GM23338 (cell line): ENCODE measurements around the gene RPN1. TPM values are rescaled to one million over a fixed set of nuclear protein-coding genes. Genes with fewer than 3 reads are reported as not detected.
"Not testable (repeated sequence)": the region's sequence is repeated elsewhere in the genome, so short reads cannot be mapped to it uniquely, and the experiment has no call there.

Experiments used
- ATAC-seq: fragments of 200-7000 bp; cut with Tn5 transposase; 3 replicates; pipeline ENCODE4 v1.9.1; 2020
- DNase-seq: peaks from one replicate; pipeline ENCODE4 v3.0.0-alpha.2; 2015; ENCODE audit warnings: low spot score
- H2AFZ ChIP-seq: fragments of 200-600 bp; sonication (generic); 2 replicates; pipeline ENCODE4 v1.8.0; 2016; ENCODE audit warnings: antibody characterized with exemption, mild to moderate bottlenecking, moderate library complexity
- H3F3A ChIP-seq: fragments of 200-600 bp; sonication (generic); replicated peaks from 2 replicates; pipeline ENCODE4 v1.8.0; 2017; ENCODE audit warnings: antibody characterized with exemption, mixed run types, low read depth
- H3K27ac ChIP-seq: fragments of 200-600 bp; sonication (generic); 2 replicates; pipeline ENCODE4 v1.6.1; 2016; ENCODE audit warnings: low read depth
- H3K27me3 ChIP-seq: fragments of 200-600 bp; sonication (generic); 2 replicates; pipeline ENCODE4 v1.8.0; 2016; ENCODE audit warnings: mild to moderate bottlenecking, mixed run types, moderate library complexity; ENCODE audit not compliant: insufficient read depth
- H3K36me3 ChIP-seq: fragments of 200-600 bp; sonication (generic); 2 replicates; pipeline ENCODE4 v1.8.0; 2016; ENCODE audit warnings: mild to moderate bottlenecking; ENCODE audit not compliant: insufficient read depth
- H3K4me1 ChIP-seq: fragments of 200-600 bp; sonication (generic); 2 replicates; pipeline ENCODE4 v1.8.0; 2016; ENCODE audit warnings: mild to moderate bottlenecking, moderate library complexity; ENCODE audit not compliant: insufficient read depth
- H3K4me2 ChIP-seq: fragments of 200-600 bp; sonication (generic); 2 replicates; pipeline ENCODE4 v1.7.1; 2017; ENCODE audit warnings: mixed run types
- H3K4me3 ChIP-seq: fragments of 200-600 bp; sonication (generic); 2 replicates; pipeline ENCODE4 v1.6.1; 2016; ENCODE audit warnings: mixed run types
- H3K79me2 ChIP-seq: fragments of 200-600 bp; sonication (generic); replicated peaks from 2 replicates; pipeline ENCODE4 v1.8.0; 2017; ENCODE audit warnings: mild to moderate bottlenecking; ENCODE audit not compliant: insufficient read depth
- H3K9me2 ChIP-seq: fragments of 200-600 bp; sonication (generic); 2 replicates; pipeline ENCODE4 v1.8.0; 2017; ENCODE audit not compliant: insufficient read depth
- H4K20me1 ChIP-seq: fragments of 200-600 bp; sonication (generic); replicated peaks from 2 replicates; pipeline ENCODE4 v1.8.0; 2017; ENCODE audit warnings: mild to moderate bottlenecking; ENCODE audit not compliant: insufficient read depth
- H3K27ac Mint-ChIP-seq: 2 replicates; pipeline ENCODE4 v1.8.0; 2020; ENCODE audit warnings: inconsistent platforms, mild to moderate bottlenecking, moderate library complexity, mixed read lengths
- H3K27me3 Mint-ChIP-seq: 3 replicates; pipeline ENCODE4 v1.8.0; 2022; ENCODE audit warnings: low read depth, mild to moderate bottlenecking, moderate library complexity, mixed read lengths, inconsistent platforms; ENCODE audit not compliant: insufficient read depth, poor library complexity
- H3K36me3 Mint-ChIP-seq: 3 replicates; pipeline ENCODE4 v1.8.0; 2021; ENCODE audit warnings: low read depth, mild to moderate bottlenecking, inconsistent platforms, moderate library complexity, mixed read lengths
- H3K4me1 Mint-ChIP-seq: 3 replicates; pipeline ENCODE4 v1.8.0; 2020; ENCODE audit warnings: mild to moderate bottlenecking, inconsistent platforms, mixed read lengths
- H3K4me3 Mint-ChIP-seq: 3 replicates; pipeline ENCODE4 v1.8.0; 2021; ENCODE audit warnings: moderate library complexity, mild to moderate bottlenecking, inconsistent platforms, mixed read lengths
- H3K9me3 Mint-ChIP-seq: 3 replicates; pipeline ENCODE4 v1.8.0; 2020; ENCODE audit warnings: moderate library complexity, mild to moderate bottlenecking, inconsistent platforms, mixed read lengths
- EZH2 ChIP-seq: fragments of 200-600 bp; sonication (generic); IDR thresholded peaks from one replicate; pipeline ENCODE4 v1.8.0; 2017; ENCODE audit warnings: antibody characterized with exemption, mild to moderate bottlenecking, low read depth; ENCODE audit not compliant: unreplicated experiment
- JUNB ChIP-seq: IDR thresholded peaks from one replicate; pipeline ENCODE4 v1.6.1; 2016; ENCODE audit warnings: antibody characterized with exemption; ENCODE audit not compliant: unreplicated experiment
- NANOG ChIP-seq: IDR thresholded peaks from 2 replicates; pipeline ENCODE4 v1.6.1; 2016; ENCODE audit warnings: antibody characterized with exemption, borderline replicate concordance
- POLR2AphosphoS5 ChIP-seq: IDR thresholded peaks from 2 replicates; pipeline ENCODE4 v1.6.1; 2016; ENCODE audit warnings: antibody characterized with exemption, low read depth
- STAT1 ChIP-seq: IDR thresholded peaks from one replicate; pipeline ENCODE4 v1.6.1; 2016; ENCODE audit warnings: antibody characterized with exemption; ENCODE audit not compliant: unreplicated experiment
- polyA plus RNA-seq: library from polyadenylated mRNA; unstranded; fragments of >200 nt; fragmentation: Nextera tagmentation; extraction: Ambion mirVana; gene quantifications from 2 replicates; pipeline ENCODE4 v1.2.1, GENCODE V29; 2016
- total RNA-seq: library from RNA; depleted of rRNA; stranded (reverse); fragments of >200 nt; shearing (Covaris generic); gene quantifications from 2 replicates; pipeline ENCODE4 v1.2.3, GENCODE V29; 2014
- TF ChIP-seq, protein P1 (sequence below), 2 experiments: fragments of 200-600 bp in 1 of 2; sonication (generic) in 1 of 2; conservative IDR thresholded peaks; 2 replicates each; pipeline versions ENCODE4 v1.5.1 to v1.6.1; 2016 to 2017; ENCODE audit warnings: antibody characterized with exemption in 2 of 2, low read depth in 2 of 2, mild to moderate bottlenecking in 2 of 2, moderate library complexity in 1 of 2

Gene RPN1
- total and polyA plus RNA-seq, 2 experiments from 2014 or later: 111 to 231 TPM

DNA sequence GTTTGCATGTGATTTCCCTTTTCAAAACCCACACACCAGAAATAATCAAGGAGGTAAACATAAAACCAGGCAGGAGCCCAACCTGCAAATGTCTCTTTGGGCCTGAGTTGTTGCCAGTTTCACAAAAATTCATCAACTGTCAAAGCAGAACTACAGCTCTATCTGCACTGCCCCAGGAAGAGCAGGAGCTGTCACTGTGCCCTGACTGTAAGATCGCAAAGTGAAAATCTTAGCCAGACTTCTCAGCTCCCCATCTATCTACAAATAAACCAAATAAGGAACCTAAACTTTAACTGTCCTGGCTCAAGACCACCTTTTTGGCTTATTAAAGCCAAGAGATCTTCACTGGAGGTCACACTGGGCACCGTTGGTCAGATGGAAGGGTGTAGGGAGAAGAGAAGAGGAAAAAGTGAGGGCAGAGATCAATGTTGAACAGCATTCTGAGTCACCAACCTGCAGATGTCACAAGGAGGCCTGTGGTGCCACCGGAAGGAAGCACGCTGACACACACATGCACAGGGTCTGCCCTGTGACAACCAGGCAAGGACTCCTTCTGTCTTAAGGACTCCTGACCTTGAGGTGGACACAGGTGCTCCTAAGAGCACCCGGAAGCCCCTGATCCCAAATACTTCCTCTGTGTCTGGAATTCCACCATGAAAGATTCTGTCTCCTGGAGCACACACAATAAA is 58.7 kb downstream of the RPN1 start:
- Histone ChIP-seq H3K27me3 (no peaks in the 10 kb centered on the region), H3K4me1 (peaks cover 11% of the 10 kb centered on the region), H3F3A (no peaks in the 10 kb centered on the region), H3K4me2 (no peak overlapping the region), H2AFZ (no peak overlapping the region), H3K79me2 (no peaks in the 10 kb centered on the region), H4K20me1 (no peaks in the 10 kb centered on the region), H3K27ac (no peak overlapping the region), H3K4me3 (no peak overlapping the region), H3K9me2 (no peaks in the 10 kb centered on the region), H3K36me3 (no peaks in the 10 kb centered on the region)
- peaks cover 12% of the 10 kb centered on the region for H3K9me3 Mint-ChIP-seq
- peaks cover 20% of the 10 kb centered on the region for H3K4me1 Mint-ChIP-seq
- H3K27ac Mint-ChIP-seq: no peak overlapping the region
- H3K36me3 Mint-ChIP-seq: peaks cover 11% of the 10 kb centered on the region
- ATAC-seq (no peak), DNase-seq (no peak)
- no peak overlapping the region for H3K4me3 Mint-ChIP-seq
- TF ChIP-seq JUNB: no peak
- TF ChIP-seq EZH2: no peak
- TF ChIP-seq POLR2AphosphoS5: no peak
- no peak for TF ChIP-seq NANOG
- H3K27me3 Mint-ChIP-seq: peaks cover 16% of the 10 kb centered on the region

GRCh38 chr3:128590948-128591347 is 59.7 kb downstream of the RPN1 start:
- Histone ChIP-seq H3K4me3 (no peak overlapping the region), H3K9me2 (no peaks in the 10 kb centered on the region), H3F3A (no peaks in the 10 kb centered on the region), H3K36me3 (no peaks in the 10 kb centered on the region), H3K27me3 (no peaks in the 10 kb centered on the region), H2AFZ (no peak overlapping the region), H4K20me1 (no peaks in the 10 kb centered on the region), H3K79me2 (no peaks in the 10 kb centered on the region), H3K4me2 (no peak overlapping the region), H3K4me1 (peaks cover 11% of the 10 kb centered on the region), H3K27ac (no peak overlapping the region)
- ATAC-seq (peak; percentile 97), DNase-seq (peak; percentile 81)
- Mint-ChIP-seq H3K27ac (no peak overlapping the region), H3K27me3 (peaks cover 17% of the 10 kb centered on the region), H3K9me3 (peaks cover 12% of the 10 kb centered on the region), H3K4me3 (no peak overlapping the region), H3K4me1 (peaks cover 20% of the 10 kb centered on the region), H3K36me3 (peaks cover 11% of the 10 kb centered on the region)
- TF ChIP-seq, protein P1, sequence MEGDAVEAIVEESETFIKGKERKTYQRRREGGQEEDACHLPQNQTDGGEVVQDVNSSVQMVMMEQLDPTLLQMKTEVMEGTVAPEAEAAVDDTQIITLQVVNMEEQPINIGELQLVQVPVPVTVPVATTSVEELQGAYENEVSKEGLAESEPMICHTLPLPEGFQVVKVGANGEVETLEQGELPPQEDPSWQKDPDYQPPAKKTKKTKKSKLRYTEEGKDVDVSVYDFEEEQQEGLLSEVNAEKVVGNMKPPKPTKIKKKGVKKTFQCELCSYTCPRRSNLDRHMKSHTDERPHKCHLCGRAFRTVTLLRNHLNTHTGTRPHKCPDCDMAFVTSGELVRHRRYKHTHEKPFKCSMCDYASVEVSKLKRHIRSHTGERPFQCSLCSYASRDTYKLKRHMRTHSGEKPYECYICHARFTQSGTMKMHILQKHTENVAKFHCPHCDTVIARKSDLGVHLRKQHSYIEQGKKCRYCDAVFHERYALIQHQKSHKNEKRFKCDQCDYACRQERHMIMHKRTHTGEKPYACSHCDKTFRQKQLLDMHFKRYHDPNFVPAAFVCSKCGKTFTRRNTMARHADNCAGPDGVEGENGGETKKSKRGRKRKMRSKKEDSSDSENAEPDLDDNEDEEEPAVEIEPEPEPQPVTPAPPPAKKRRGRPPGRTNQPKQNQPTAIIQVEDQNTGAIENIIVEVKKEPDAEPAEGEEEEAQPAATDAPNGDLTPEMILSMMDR (conservative IDR thresholded peaks at IDR 0.05; ENCODE audit: low read depth in 2 of 2): peak; percentile 62 to 91
- no peak for TF ChIP-seq STAT1

GRCh38 chr3:128589985-128590384 is 60.6 kb downstream of the RPN1 start:
- H3K4me2 ChIP-seq, H3K27ac ChIP-seq, H3K4me3 Mint-ChIP-seq, H3K4me3 ChIP-seq, H3F3A ChIP-seq, H4K20me1 ChIP-seq, H3K9me2 ChIP-seq, H3K27me3 ChIP-seq, ATAC-seq, H3K27ac Mint-ChIP-seq, H2AFZ ChIP-seq, H3K79me2 ChIP-seq, DNase-seq, H3K36me3 ChIP-seq: not testable (repeated sequence)
- peaks cover 22% of the 10 kb centered on the region for H3K4me1 Mint-ChIP-seq
- H3K4me1 ChIP-seq: peaks cover 16% of the 10 kb centered on the region
- peaks cover 12% of the 10 kb centered on the region for H3K9me3 Mint-ChIP-seq
- peaks cover 11% of the 10 kb centered on the region for H3K36me3 Mint-ChIP-seq
- H3K27me3 Mint-ChIP-seq: peaks cover 17% of the 10 kb centered on the region
